GM19463 (cell line): Measurements from ENCODE around the gene TJP3.

Experiments
- ATAC-seq: cut with Tn5 transposase; IDR thresholded peaks from one replicate; pipeline ENCODE4 v1.9.1; 2021; ENCODE audit warnings: mild to moderate bottlenecking, moderate library complexity; ENCODE audit not compliant: unreplicated experiment

Gene TJP3

DNA sequence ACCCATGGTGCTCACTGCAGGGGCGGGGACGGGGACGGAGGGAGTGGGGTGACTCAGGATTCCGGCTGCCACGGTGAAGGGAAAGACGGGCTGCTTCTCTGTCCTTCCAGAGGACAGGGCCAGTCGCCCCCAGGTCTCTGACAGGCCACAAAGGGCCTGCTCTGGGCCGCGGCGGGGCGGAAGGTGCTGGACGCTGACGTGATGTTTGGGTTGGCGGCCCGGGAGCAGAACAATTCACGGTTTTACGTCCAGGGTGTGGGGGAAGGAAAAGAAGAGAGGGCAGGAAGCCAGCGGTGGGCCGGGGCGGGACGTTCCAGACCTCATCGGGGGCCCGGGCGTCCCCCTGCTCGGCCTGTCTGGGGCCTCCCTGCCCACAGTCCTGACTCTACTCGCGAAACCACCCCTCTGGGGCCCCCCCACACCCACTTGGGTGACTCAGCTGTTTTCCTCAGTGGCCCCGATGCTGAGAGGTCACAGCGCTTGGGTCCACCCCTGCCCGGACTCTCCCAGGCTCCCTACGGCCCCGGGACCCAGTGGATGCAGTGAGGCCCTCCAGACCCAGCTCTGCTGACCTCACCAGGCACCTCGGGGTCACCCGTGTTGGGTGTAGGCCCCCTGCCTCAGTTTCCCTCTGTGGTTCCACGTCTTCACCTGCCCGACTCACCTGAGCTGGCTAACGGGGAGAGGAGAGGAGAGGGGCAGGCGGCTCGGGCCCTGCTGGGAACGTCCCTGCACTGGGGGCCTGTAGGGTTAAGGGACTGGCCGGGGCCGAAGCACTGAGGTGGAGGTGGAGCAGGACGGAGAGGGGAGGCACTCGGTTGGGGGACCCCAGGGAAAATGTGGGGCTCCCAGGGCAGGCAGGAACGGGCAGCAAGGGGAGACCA lies 37.1 kb upstream of the TJP3 start:
- ATAC-seq = no peak

DNA sequence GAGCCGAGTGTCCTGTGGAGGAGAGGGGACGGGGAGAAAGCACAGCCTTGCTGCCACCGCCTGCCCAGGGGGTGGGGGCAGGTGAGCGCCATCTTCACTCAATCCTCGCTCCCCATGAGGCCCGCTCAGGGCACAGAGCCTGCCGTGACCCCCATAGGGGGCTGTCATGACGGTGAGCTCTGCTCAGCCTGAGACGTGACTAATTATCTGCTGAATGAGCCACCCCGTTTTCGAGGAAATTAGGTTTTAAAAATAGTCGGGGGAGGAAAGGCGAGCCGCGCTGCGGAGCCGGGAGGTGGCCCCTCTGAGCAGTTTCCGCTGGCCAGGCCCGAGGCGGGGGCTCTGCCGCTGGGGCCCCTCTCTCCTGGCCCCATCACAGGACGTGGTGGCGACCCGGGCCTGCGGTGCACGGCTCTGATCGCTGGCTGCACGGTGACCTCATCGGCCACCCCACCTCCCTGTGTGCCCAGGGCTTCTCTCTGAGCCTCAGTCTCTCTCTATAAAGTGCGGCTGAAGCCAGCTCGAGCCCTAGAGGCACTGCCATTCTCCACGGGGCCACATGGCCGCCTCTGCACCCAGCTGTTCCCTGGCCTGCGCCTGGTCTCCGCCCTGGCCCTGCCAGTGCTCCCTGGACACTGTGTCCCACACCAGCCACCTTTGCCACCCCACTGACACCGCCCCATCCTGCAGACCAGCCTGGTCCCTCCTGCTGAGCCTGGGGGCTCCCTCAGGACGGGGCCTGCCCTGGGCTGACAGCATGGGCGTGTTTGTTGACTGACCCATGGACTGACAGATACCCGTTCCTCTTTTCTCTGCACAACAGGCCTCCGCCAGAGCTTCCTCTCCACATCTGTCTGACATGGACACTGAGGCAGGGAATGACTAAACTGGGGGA lies 36.3 kb upstream of the TJP3 start:
- ATAC-seq = no peak

DNA sequence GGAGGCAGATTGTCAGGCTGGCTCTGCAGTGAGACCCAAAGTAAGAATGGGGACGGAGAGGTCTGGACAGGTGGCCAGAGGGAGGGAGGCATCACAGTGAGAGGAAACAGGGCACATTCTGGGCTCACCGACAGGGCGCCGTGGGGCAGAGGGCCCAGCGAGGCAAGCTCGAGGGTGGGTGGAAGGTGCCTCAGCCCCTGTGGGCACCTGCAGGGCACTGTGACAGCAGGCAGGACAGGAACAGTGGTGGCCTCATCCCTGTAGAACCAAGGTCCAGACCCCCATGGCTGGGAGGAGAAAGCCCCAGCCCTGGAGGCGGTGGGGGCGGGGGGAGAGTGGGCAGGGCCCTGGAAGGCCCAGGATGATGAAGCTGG lies 35.6 kb upstream of the TJP3 start:
- ATAC-seq = no peak

DNA sequence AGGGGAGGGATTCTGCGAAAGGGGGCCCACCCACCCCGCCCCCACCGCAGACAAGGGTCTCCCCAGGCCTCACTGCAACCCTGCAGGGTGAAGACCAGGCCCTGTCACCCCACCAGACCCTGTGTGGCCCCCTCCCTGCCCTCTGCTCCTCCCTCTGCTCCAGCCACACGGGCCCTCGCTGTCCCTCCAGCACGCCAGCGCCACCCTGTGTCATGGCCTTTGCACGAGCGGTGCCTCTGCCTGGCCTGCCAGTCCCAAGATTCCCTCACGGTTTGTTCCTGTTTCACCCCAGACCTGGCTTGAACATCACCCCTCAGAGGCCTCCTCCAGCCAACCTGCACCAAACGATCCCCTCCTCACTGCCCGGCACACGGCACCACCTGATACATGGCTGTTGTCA lies 35.2 kb upstream of the TJP3 start:
- no peak for ATAC-seq

DNA sequence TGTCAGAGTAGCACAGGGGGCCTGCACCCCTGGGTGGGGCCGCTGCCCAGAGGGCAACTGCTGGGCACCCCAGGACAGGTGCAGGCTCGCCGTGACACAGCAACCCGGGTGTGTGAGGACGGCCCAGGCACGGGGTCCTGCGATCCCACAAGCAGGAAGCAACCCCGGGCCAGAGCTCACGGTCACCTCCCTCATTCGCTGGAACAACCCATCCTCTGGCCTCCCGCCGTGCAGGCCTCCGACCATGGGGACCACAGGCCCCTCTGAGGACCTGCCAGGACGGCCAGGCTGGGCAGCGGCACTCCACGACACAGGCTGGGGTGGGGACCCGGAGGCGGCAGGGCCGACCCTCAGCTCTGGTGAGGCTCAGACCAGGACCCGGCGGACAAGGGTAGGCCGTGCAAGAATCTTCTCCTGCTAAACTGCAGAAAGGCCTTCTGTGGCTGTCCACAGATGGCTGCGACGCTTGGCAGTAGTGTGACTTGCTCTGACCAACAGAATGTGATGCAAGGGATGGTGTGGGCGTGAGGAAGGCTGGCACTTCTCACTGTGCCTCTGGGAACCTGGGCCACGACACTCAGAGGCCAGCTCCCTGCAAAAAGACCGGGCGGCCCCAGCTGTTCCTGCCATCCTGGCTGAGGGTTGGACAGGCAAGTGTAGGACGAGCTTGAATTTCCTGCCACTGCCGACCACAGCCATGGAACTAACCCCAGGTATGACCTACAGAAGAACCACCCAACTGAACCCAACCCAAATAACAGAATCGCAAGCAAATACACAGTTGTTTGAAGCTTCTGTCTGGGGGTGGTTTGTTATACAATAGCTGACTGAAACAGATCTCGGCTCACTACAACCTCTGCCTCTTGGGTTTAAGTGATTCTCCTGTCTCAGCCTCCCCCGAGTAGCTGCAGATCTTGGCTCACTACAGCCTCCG lies 34.4 kb upstream of the TJP3 start:
- ATAC-seq = no peak

DNA sequence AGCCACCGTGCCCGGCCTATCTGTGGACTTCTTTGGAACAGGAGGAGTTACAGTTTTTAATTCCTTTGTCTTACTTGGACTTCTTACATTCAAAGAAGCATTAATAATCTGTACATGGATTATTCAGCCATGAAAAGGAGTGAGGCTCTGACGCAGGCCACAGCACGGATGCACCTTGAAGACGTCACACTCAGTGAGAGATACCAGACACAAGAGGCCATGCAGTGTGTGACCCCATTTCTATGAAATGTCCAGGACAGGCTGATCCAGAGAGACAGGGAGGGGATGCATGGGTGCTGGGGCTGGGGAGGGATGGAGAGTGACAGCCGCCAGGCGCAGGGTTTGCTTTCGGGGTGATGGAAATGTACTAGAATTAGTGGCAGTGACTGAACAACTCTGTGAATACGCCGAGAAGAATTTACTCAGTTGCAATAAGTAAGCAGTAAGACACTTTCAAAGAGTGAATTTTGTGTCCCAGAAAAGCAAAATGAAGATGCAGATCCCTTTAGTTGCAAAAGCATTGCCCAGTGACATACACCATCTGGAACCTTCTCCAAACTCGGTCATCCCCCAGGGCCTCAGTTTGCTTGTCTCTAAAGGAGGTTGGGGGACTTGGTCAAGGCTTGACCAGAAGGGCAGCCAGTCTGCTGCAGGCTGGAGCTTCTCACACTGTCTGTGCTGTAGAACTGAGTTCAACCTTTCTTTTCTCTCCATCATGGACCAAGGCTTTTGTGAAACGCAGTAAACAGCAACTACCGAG lies 33.2 kb upstream of the TJP3 start:
- no peak for ATAC-seq

DNA sequence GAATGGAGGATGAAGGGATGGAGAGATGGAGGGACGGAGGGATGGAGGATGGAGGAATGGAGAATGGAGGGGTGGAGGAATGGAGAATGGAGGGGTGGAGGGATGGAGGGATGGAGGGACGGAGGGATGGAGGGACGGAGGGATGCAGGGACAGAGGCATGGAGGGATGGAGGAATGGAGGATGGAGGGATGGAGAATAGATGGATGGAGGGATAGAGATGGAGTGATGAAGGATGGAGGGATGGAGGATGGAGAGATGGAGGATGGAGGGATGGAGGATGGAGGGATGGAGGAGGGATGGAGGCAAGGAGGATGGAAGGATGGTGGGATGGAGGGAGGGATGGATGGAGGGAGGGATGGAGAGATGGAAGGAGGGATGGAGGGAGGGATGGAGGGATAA lies 30.0 kb upstream of the TJP3 start:
- ATAC-seq = no peak

DNA sequence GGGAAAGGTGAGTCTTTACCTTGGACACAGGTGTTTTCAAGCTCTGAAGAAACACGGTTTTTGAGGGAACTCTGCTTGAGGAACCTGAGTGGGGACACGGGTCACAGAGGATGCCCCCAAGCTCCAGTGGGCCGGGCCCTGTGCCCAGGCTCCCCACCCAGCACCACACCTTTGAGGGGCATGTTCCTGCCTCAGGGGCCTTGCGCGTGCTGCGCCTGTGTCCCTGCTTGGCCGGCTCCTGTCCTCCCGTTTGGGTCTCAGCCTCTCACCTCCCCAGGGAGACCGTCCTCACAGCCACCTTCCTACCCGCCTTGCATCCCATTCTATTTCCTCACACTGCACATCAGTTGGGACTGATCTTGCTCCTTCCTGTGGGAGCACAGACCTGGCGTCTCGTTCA lies 29.0 kb upstream of the TJP3 start:
- ATAC-seq = no peak

DNA sequence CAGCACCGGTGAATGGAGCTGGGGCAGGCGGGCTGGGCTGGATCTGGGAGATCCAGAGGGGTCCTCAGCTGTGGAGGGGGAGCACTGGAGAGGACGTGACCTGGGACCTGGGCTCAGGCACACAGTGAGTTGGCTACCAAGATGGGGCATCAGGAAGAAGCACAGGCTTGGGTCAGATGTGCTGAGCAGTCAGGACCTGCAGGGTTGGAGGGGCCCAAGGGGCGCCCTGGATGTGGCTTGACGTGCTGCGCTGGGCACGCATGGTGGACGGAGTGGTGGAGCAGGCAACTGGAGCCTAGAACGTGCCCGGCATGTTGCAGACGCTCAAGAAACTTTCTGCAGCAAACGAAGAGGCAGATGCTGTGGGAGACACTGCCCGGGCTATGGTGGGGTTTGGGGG lies 28.6 kb upstream of the TJP3 start:
- no peak for ATAC-seq

DNA sequence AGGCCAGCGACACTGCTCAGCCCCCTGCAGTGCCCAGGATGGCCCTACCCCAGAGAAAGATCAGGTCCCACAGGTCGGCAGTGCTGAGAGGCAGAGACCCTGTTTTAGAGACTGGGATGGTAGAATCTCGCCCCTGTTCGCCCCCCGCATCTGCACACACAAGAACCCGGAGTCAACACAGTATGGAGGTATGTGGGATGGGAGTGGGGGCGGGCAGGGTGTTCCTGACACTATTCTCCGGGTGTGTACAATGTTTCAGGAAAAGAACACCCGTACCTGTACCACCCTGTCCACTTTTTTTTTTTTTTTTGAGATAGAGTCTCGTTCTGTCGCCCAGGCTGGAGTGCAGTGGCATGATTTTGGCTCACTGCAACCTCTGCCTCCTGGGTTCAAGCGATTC lies 27.2 kb upstream of the TJP3 start:
- ATAC-seq = no peak

DNA sequence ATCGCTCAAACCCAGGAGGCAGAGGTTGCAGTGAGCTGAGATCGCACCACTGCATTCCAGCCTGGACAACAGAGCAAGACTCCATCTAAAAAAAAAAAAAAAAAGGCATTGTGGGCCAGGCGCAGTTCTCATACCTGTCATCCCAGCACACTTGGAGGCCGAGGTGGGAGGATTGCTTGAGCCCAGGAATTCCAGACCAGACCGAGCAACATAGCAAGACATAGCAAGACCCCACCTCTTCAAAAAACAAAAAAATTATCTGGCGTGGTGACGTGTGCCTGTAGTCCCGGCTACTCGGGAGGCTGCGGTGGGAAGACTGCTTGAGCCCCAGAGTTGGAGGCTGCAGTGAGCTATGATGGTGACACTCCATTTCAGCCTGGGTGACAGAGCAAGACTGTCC lies 25.9 kb upstream of the TJP3 start:
- ATAC-seq = no peak

DNA sequence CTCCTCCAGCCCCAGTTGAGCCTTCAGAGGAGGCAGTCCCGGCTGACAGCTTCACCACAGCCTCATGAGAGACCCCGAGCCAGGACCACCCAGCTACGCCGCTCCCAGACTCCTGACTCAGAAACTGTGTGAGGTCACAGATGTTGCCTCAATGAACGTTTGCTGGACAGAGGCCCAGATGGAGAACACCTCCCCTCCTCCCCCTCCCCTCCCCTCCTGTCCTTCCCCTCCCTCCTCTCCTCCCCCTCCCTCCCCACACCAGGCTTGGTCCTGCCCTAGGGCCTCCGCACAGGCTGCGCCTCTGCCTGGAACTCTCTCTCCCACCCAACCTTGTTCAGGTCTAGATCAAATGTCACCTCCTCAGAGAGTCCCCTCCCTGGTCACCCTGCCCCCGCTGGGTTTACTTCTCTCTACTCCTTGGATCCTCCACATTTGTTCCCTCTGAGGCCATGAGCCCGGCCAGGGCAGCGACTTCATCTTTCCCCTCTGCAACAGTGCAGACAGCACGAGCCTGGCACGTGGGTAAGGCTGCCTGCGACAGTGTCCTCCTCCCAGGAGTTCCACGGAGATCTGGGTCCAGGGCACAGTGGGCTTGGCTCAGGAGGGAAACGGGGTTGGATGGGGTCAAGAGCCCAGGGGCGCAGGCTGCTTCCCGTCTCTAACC lies 25.3 kb upstream of the TJP3 start:
- ATAC-seq = no peak

DNA sequence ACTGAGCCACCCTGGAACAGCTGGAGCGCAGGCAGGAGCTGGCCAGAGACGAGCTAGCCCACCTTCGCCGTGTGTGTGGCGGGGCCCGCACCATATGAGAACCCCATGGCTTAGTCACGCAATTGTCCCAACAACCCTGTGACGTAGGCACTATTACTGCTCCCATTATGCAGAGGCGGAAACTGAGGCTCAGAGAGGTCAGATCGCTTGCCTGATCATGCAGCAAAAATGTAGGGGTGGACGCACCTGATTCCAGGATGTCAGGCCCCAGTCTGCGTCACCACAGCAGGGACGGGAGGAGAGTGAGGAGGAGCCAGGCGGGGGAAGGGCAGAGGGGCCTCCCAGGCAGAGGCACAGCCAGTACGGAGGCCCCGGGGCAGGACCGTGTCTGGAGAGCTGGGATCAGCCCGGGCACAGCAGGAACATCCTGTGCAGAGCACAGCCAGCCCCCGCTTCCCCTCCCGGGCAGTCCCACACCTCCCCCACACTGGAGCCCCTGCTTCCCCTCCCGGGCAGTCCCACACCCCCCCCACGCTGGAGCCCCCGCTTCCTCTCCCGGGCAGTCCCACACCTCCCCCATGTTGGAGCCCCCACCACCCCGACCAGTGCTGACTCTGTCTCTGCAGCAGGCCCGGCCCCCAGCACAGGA lies 24.7 kb upstream of the TJP3 start:
- no peak for ATAC-seq

DNA sequence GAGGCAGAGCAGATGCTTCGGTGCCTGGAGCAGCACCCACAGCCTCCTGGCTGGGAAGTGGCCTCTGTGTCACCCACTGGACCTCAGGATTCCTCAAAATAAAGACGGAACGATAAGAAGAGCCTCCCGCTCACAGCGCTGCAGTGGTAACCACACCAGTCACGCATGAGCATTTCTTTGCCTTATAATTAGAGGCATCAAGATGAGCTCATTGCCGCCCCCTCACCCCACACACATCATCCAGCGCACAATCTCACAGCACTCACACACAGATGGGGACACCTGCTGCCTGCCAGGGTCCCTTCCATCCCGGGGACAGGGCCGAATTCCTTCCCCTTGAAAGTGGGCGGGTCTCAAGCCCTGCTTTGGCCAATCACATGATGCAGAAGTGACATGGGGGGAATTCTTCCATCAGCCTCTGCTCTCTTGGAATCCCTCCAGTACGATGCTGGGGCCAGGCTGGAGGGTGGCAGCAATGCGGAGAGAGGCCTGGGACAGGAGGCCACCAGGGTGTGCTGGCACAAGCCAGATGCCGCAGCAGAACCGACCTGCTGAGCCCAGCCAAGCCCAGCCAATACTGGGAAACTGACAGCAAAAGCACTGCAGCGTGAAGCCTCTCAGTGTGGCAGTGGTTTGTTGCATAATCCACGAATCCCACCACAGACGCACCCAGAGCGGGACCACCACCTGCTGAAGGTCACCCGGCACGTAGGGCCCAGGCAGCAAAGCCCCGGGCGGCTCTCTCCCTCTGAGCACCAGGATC lies 23.9 kb upstream of the TJP3 start:
- no peak for ATAC-seq

DNA sequence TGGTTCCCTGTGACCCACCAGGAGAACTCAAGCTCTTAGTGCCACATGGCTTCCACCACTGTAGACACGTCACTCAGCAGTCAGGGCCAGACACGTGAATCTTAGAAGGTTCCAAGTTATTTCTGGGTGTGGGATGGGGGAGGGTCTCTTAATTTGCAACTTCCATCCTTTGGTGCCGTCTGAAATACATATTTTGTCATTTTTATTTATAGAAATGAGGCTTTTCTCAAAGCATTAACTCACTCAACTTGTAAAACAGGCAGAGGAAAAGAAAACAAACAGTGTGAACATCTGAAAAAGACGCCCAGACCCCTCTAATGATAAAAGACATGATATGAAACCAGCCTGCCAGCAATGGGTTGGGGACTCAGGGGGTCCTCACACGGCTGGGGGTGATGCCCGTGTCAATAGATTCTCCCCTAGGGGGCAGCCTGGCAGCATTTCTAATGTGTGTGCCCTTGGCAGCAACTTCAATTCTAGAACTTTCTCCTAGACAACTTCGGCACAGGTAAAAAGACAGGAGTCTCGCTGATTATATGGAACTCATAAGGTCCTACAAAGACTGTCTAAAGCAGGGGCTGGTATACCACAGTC lies 23.3 kb upstream of the TJP3 start:
- ATAC-seq = no peak

DNA sequence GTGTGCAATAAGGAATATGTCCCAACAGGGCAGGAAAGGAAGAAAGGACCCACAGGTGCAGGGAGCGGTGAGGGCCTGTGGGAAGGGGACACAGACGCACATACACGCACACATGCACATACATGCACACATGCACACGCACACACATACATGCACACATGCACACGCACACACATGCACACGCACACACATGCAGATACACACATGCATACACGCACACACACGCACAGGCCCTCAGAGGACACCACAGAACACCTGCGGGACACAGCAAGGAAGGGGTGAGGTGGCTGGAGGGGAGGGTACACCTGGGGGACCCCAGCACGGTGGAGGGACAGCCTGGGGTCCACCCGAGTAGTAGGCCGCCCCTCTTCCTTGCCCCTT lies 20.8 kb upstream of the TJP3 start:
- no peak for ATAC-seq

DNA sequence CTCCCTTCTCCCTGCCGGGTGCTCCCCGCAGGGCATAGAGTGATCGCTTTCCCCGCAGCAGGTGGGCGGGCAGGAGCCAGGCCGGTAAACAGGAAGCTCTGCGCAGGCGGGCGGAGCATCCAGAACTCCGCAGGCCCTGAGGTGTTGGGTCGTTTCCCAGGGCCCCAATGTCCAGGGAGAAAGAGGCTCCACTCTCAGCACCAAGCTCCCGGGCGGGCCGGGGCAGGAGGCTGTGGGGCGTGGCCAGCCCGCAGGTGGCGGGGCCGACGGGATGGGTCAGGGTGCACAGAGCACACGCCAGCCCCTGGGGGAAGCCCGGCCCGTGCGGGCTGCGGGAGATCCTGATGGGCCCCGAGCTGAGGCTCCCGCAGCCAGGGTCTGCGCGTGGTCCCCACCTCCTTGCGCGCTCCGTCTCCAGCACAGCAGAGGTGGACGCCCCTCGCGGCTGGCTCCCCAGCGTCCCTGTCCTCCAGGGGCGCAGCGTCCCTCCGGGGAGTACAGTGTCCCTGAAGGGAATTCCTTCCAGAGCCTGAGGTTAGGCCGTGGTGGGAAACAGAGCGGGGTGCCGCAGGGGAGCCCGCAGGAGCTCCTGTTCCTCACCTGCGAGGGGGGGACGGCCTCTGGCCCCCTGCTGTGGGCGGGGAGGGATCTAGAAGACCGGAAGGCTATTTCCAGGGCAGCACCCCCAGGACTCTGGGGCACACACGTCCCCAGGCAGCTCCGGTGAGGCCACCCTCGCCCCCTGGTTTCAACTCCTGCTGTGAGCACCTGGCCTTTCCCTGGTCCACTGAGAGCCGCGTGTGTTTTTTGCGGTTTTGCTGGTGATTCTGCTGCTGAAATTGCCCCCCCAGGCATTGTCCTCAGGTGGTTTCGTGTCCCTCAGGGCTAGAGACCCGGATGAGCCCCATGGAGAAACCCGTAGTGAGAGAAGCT lies 20.1 kb upstream of the TJP3 start:
- ATAC-seq = no peak
